A549 (cell line): ENCODE data around the gene NOL9. TPM values are rescaled to one million over a fixed set of nuclear protein-coding genes. Genes with fewer than 3 reads are reported as not detected.

Experiments used
- ATAC-seq, 2 experiments: fragments of 200-7000 bp in 1 of 2; fragments of >200 bp in 1 of 2; cut with Nextera tagmentation in 1 of 2; cut with Tn5 transposase in 1 of 2; 3 replicates each; pipeline versions ENCODE4 v1.8.0 to v1.9.1; 2018 to 2020; ENCODE audit warnings: mild to moderate bottlenecking in 1 of 2, moderate library complexity in 1 of 2
- CTCF ChIA-PET: fragments of 300-600 bp; sonication (Branson Sonifier 250); formaldehyde crosslinking; extraction: SDS; loops from one replicate; lab custom pipeline; 2021; ENCODE audit warnings: antibody characterized with exemption, inconsistent platforms; lab: Yijun Ruan, JAX
- POLR2A ChIA-PET: fragments of 350-600 bp; formaldehyde crosslinking; extraction: SDS; loops from one replicate; lab custom pipeline; 2021; ENCODE audit warnings: antibody characterized with exemption, inconsistent platforms; lab: Yijun Ruan, JAX
- DNase-seq, 2 experiments: peaks; one replicate each; pipeline versions ENCODE4 v3.0.0 to v3.0.0-alpha.2; 2011 to 2016; ENCODE audit warnings: low read depth in 1 of 2, low spot score in 1 of 2
- FAIRE-seq: peaks from 2 replicates; lab custom pipeline; 2011; peaks lifted over from hg19 to GRCh38; lab: Jason Lieb, UNC
- H3K27ac ChIP-seq, 2 experiments: fragments of >200 bp; sonication (Bioruptor Twin); formaldehyde crosslinking; 3 replicates each; pipeline ENCODE4 v1.5.1; 2016 to 2017
- H3K4me1 ChIP-seq: fragments of >200 bp; sonication (Bioruptor Twin); formaldehyde crosslinking; 3 replicates; pipeline ENCODE4 v1.6.1; 2016
- H3K4me2 ChIP-seq: fragments of >200 bp; sonication (Bioruptor Twin); formaldehyde crosslinking; 3 replicates; pipeline ENCODE4 v1.6.1; 2016
- H3K4me3 ChIP-seq: fragments of >200 bp; sonication (Bioruptor Twin); formaldehyde crosslinking; 3 replicates; pipeline ENCODE4 v1.5.1; 2016
- H3K9me3 ChIP-seq: fragments of >200 bp; sonication (Bioruptor Twin); formaldehyde crosslinking; 3 replicates; pipeline ENCODE4 v1.6.1; 2016
- BHLHE40 ChIP-seq: IDR thresholded peaks from 2 replicates; pipeline ENCODE4 v1.6.1; 2012; ENCODE audit warnings: low read depth, low read length, inconsistent platforms
- CEBPB ChIP-seq, 2 experiments: fragments of >200 bp in 1 of 2; sonication (Bioruptor Twin) in 1 of 2; formaldehyde crosslinking in 1 of 2; IDR thresholded peaks; 2 replicates each; pipeline ENCODE4 v1.6.1; 2012 to 2016
- CHD2 ChIP-seq: fragments of 150-350 bp; IDR thresholded peaks from 2 replicates; pipeline ENCODE4 v1.6.1; 2014; ENCODE audit warnings: low read length; ENCODE audit not compliant: partially characterized antibody
- EHMT2 ChIP-seq: fragments of 200-600 bp; sonication (generic); IDR thresholded peaks from 2 replicates; pipeline ENCODE4 v1.6.1; 2016; ENCODE audit warnings: antibody characterized with exemption, low read depth, mild to moderate bottlenecking, moderate library complexity
- HEYL ChIP-seq: fragments of 250-450 bp; sonication (Bioruptor Pico); IDR thresholded peaks from 2 replicates; pipeline ENCODE4 v1.8.0; 2021; ENCODE audit warnings: mild to moderate bottlenecking, moderate library complexity
- RAD21 ChIP-seq, 2 experiments: fragments of >200 bp in 1 of 2; sonication (Bioruptor Twin) in 1 of 2; formaldehyde crosslinking in 1 of 2; IDR thresholded peaks in 1 of 2; conservative IDR thresholded peaks in 1 of 2; 2 replicates in 1 of 2; 3 replicates in 1 of 2; pipeline ENCODE4 v1.6.1; 2012 to 2018; ENCODE audit warnings: inconsistent platforms in 1 of 2
- RCOR1 ChIP-seq: fragments of 150-350 bp; IDR thresholded peaks from 2 replicates; pipeline ENCODE4 v1.6.1; 2014; ENCODE audit warnings: antibody characterized with exemption, low read length, low read depth
- RNF2 ChIP-seq: fragments of 200-600 bp; sonication (generic); IDR thresholded peaks from 2 replicates; pipeline ENCODE4 v1.6.1; 2016; ENCODE audit warnings: low read depth, mild to moderate bottlenecking, antibody characterized with exemption, moderate library complexity, borderline replicate concordance
- TP53 ChIP-seq: fragments of 250-450 bp; sonication (Bioruptor Pico); IDR thresholded peaks from 2 replicates; pipeline ENCODE4 v1.5.0; 2021; ENCODE audit warnings: mild to moderate bottlenecking, moderate library complexity
- ZFP36 ChIP-seq: fragments of 450-650 bp; IDR thresholded peaks from 2 replicates; pipeline ENCODE4 v1.6.1; 2014; ENCODE audit warnings: borderline replicate concordance; ENCODE audit not compliant: partially characterized antibody
- WGBS: methylation state at CpG from one replicate; pipeline ENCODE4 v1.1.6; 2017; ENCODE audit errors: missing lambda C conversion rate; 5-methylcytosine and 5-hydroxymethylcytosine counted together
- polyA plus RNA-seq, 4 experiments: library from polyadenylated mRNA; depleted of rRNA in 3 of 4; stranded (reverse); fragments of >200 nt; fragmentation: RNase III in 1 of 4; extraction: RNeasy Plus Mini Kit Qiagen cat#74134 plus additional on column Dnase treatment in 1 of 4; gene quantifications; 2 replicates in 3 of 4; 3 replicates in 1 of 4; pipeline ENCODE4 v1.2.3, GENCODE V29; 2011 to 2017
- TF ChIP-seq, protein P1 (sequence below): fragments of >200 bp; sonication (Bioruptor Twin); formaldehyde crosslinking; IDR thresholded peaks from 3 replicates; pipeline ENCODE4 v1.5.1; 2016
- TF ChIP-seq, protein P2 (sequence below): fragments of 200-600 bp; sonication (generic); IDR thresholded peaks from 2 replicates; pipeline ENCODE4 v1.6.1; 2016; ENCODE audit warnings: antibody characterized with exemption, mild to moderate bottlenecking, moderate library complexity
- TF ChIP-seq, protein P3 (sequence below): fragments of 150-350 bp; IDR thresholded peaks from 2 replicates; pipeline ENCODE4 v1.6.1; 2014; ENCODE audit warnings: low read depth, mild to moderate bottlenecking, low read length

Gene NOL9
- polyA plus RNA-seq, 2 of the 4 experiments (the other 2 are of a cell fraction) = 4.4 to 19.3 TPM

DNA sequence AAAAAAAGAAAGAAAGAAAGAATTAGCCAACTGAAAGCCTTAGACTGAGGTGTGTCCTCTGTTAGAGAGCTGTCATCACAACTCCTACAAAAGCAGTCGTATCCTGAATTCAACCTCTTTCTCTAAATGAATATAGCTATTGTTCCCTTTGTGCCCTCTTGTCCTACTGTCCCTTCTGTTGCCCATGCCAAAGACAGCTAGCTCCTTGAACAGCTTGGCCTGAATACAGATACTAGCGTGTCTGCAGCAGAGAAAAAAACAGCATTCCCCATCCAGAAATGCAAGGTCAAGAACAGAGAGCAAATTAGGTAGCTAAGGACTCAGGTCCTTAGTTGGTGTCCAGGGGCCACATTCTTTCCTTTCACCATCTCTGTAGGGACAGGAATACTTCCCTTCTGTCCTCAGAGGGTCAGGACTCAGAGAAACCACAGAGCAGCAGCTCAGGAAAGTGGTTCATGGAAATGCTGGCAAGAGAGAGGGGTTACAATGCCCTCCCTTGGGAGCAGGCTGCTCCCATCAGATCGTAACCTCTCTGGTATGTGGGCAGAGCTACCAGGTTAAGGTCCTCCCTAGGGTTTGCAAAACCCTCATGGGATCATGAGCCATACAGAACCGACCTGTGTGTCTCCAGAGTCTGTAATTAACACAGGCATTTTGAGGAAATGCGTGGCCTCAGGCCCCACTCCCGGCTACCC is 23.7 kb upstream of the NOL9 start (continued):
- TF ChIP-seq, protein P1, sequence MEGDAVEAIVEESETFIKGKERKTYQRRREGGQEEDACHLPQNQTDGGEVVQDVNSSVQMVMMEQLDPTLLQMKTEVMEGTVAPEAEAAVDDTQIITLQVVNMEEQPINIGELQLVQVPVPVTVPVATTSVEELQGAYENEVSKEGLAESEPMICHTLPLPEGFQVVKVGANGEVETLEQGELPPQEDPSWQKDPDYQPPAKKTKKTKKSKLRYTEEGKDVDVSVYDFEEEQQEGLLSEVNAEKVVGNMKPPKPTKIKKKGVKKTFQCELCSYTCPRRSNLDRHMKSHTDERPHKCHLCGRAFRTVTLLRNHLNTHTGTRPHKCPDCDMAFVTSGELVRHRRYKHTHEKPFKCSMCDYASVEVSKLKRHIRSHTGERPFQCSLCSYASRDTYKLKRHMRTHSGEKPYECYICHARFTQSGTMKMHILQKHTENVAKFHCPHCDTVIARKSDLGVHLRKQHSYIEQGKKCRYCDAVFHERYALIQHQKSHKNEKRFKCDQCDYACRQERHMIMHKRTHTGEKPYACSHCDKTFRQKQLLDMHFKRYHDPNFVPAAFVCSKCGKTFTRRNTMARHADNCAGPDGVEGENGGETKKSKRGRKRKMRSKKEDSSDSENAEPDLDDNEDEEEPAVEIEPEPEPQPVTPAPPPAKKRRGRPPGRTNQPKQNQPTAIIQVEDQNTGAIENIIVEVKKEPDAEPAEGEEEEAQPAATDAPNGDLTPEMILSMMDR = no peak
- no peak for TF ChIP-seq BHLHE40
- no peak for TF ChIP-seq HEYL (CRISPR knock-in tag)
- TF ChIP-seq RNF2 = no peak

DNA sequence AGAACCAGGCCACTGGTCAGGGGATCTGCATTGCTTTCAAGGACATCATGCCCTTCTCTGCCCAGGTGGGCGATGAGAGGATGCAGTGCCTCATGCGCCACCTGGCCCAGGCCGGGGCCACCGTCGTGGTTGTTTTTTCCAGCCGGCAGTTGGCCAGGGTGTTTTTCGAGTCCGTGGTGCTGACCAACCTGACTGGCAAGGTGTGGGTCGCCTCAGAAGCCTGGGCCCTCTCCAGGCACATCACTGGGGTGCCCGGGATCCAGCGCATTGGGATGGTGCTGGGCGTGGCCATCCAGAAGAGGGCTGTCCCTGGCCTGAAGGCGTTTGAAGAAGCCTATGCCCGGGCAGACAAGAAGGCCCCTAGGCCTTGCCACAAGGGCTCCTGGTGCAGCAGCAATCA is 20.5 kb upstream of the NOL9 start:
- Histone ChIP-seq H3K9me3 (no peaks in the 10 kb centered on the region), H3K4me3 (no peak overlapping the region), H3K27ac (no peak overlapping the region), H3K4me1 (peaks cover 5% of the 10 kb centered on the region; the same call in 2 of the 3 replicates), H3K4me2 (no peak overlapping the region)
- CTCF ChIA-PET = no interaction called here
- DNase-seq (no peak), ATAC-seq (no peak), FAIRE-seq (no peak)
- POLR2A ChIA-PET = no interaction called here
- no peak for TF ChIP-seq CHD2
- TF ChIP-seq EHMT2 = no peak
- TF ChIP-seq RCOR1 = no peak
- TF ChIP-seq TP53 (CRISPR knock-in tag) = no peak
- TF ChIP-seq, protein P2, sequence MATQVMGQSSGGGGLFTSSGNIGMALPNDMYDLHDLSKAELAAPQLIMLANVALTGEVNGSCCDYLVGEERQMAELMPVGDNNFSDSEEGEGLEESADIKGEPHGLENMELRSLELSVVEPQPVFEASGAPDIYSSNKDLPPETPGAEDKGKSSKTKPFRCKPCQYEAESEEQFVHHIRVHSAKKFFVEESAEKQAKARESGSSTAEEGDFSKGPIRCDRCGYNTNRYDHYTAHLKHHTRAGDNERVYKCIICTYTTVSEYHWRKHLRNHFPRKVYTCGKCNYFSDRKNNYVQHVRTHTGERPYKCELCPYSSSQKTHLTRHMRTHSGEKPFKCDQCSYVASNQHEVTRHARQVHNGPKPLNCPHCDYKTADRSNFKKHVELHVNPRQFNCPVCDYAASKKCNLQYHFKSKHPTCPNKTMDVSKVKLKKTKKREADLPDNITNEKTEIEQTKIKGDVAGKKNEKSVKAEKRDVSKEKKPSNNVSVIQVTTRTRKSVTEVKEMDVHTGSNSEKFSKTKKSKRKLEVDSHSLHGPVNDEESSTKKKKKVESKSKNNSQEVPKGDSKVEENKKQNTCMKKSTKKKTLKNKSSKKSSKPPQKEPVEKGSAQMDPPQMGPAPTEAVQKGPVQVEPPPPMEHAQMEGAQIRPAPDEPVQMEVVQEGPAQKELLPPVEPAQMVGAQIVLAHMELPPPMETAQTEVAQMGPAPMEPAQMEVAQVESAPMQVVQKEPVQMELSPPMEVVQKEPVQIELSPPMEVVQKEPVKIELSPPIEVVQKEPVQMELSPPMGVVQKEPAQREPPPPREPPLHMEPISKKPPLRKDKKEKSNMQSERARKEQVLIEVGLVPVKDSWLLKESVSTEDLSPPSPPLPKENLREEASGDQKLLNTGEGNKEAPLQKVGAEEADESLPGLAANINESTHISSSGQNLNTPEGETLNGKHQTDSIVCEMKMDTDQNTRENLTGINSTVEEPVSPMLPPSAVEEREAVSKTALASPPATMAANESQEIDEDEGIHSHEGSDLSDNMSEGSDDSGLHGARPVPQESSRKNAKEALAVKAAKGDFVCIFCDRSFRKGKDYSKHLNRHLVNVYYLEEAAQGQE = no peak
- TF ChIP-seq CEBPB (IDR thresholded peaks at IDR 0.05) = no peak
- TF ChIP-seq RAD21 (conservative IDR thresholded peaks at IDR 0.05 in 1 of 2, IDR thresholded peaks at IDR 0.05 in 1 of 2) = no peak
- TF ChIP-seq, protein P3, sequence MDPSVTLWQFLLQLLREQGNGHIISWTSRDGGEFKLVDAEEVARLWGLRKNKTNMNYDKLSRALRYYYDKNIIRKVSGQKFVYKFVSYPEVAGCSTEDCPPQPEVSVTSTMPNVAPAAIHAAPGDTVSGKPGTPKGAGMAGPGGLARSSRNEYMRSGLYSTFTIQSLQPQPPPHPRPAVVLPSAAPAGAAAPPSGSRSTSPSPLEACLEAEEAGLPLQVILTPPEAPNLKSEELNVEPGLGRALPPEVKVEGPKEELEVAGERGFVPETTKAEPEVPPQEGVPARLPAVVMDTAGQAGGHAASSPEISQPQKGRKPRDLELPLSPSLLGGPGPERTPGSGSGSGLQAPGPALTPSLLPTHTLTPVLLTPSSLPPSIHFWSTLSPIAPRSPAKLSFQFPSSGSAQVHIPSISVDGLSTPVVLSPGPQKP = no peak
- TF ChIP-seq, protein P1 = no peak
- TF ChIP-seq ZFP36 = no peak
- 74% methylated on average over 7 of the region's 14 CpGs for WGBS
